ENCODE measurements around the gene ACOT8.
"Not testable (repeated sequence)": the region's sequence is repeated elsewhere in the genome, so short reads cannot be mapped to it uniquely, and the experiment has no call there.

ACOT8 gene

DNA sequence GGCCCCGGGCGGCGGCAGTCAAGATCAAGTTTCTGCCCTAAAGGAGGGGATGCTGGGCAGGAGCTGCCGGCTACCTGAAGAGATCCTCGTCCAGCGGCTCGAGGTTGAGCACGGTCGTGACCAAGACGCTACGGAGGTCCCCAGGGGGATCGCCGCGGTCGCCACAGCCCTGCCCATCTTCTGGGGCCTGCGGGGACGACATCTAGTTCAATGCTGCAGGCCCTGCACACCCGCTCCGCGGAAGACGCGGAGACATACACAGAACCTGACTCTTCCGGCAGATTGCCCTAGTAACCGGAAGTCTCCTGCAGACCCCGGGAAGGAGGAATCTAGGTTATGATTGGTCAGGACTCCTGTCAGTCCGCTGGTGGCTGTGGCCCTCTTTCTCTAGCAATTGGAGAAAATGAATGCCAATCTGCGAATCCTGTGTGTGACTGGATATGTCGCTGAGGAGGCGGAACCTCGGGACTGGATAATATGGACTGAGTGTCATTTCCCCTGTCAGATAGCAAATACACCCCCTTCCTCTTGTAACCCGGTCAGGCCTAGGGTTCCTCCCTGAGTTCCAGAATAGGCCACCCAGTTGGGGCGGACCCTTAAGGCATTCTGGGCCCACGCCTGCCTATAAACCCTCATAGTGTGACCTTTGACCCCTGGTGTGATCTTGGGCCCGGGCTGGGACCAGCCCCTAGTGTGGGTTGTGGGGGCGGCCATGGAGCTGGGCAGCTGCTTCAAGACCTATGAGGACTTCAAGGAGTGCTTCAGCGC is at the start of gene ACOT8, which contains the start of gene ZSWIM3:
TSS of gene ACOT8 (minus strand) at position 279 of the 768 bp plus-strand sequence. CDS start at position 202, 77 bp downstream.
TSS of gene ZSWIM3 (plus strand) at position 501 of the 768 bp plus-strand sequence. CDS start at position 713, 212 bp downstream.
- DNase-seq = peak; percentile 17 to 99 (median 91)

- no peak for DNase-seq
Measured at GRCh38 chr20:45905505-45906079, 48.4 kb upstream of the ACOT8 start.

DNA sequence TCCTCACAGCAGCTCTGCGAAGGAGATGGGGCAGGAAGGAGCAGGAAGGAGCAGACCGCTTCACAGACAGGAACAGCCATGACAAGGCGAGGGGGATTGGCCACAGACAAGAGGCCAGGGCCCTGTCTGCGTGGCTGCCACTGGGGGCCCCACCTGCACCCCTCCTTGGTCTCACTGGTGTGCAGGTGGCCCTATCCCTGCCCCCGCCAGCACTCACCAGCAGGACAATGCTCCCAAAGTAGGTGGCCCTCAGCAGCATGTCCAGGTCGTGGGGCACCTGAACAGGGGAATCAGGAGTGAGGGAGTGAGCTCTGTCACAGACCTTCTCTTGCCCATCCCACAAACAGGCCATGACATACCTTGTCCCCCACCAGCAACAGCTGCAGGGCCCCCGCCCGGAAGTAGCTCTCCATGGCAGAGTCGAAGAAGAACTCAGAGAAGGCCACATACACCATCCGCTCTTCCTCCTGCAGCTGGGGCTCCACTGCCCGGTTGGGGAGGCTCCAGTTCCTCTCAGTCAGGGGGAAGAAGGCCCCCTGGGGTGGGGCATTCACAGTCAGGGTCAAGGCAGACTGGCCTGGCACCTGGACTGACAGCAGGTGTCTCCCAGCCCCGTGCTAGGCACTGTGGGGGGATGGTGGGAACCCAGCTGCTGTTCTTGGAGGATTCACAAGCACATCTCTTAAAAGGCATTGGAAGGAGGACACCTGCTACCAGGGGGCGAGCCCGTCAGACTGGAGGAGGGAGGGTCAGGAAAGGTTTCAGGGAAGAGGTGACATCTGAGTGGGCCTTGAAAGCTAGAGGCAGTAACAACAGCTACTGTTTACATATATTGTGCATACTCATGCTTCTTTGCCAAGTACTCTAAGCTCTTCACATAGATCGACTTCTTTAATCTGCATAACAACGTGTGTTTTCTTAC is 47.7 kb upstream of the ACOT8 start:
- DNase-seq = no peak

DNA sequence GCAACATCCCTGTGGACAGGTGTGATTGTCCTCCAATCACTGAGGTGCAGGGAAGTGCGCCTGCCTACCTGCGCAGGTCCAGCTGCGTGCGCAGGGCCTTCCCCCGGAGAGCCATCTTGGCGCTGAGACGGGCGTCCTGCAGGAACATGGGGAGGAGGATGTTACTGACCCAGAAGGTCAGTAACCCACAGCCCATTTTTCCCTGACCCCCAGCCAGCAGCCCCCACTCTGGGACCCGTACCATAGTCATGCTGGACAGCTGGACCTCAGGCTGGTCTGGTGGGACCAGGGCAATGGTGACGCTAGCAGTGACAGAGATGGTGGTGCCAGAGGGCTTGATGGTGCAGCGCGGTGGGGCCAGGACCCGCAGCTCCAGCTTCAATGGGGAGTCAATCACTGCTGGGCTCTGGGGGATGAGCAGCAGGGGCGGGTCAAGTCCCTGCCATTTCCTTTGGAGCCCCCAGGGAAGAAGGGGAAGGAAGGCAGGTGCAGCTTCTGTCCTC is 45.1 kb upstream of the ACOT8 start:
- no peak for DNase-seq

- not testable (repeated sequence) for DNase-seq
Measured at GRCh38 chr20:45901332-45901731, 44.1 kb upstream of the ACOT8 start.

DNA sequence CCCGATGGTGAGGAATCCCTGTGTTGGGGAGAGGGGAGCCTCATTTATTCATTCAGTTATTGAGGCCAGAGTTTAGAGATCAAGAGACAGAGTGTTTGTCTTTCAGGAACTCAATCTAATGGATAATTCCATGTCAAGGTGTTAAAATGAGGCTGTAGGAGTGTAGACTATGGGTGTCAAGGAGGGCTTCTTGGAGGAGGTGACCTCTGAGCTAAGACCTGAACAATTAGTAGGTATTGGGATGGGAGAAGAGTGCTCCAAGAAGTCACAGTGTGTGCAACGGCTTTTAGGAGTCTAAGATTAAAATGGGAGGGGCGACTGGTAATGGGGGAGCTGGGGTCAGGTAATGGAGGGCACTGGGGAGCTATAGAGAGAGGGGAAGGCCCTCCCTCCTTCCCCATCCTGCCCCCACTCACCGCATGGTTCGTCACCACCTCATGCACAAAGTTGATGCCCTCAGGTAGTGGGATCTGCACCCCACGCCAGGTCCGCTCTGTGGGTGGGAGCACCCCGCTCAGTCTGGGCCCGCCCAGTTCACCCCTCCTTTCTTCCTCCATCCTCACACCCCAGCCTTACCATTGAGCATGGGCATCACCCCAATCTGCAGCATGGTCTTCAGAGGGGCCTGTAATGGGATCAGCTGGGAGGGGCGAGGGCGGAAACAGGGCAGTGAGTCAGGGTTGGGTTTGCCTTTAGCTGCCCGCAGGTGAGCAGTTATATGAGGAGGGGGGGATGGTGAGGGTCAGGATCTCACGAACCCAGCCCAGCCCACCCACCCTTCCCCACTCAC is 42.0 kb upstream of the ACOT8 start:
- no peak for DNase-seq

- DNase-seq = no peak
Measured at GRCh38 chr20:45898285-45898684, 41.1 kb upstream of the ACOT8 start.

- no peak for DNase-seq
Measured at GRCh38 chr20:45897692-45898091, 40.5 kb upstream of the ACOT8 start.

GRCh38 chr20:45897289-45897688 is 40.1 kb upstream of the ACOT8 start:
- DNase-seq = no peak

DNA sequence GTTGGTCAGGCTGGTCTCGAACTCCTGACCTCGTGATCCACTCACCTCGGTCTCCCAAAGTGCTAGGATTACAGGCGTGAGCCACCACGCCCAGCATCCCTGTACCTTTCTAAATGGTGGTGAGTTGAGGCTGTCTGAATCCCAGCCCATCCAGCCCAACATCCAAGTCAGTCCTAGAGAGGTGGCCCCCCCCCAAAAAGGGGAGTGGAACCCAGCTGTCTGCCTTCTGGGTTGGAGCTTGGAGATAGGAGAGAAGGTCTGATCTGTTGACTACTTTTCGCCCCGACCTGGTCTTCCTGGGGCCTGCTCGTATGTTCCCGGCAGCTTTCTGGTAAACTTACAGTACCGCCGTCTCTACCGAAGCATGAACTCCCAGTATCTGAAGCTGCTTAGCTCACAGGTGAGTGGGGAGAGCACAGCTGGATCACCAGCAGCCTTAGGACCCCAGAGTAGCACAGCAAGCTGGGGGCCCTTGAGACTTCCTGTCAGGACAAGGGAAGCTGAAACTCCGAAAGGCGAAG is 39.5 kb upstream of the ACOT8 start:
- no peak for DNase-seq

DNA sequence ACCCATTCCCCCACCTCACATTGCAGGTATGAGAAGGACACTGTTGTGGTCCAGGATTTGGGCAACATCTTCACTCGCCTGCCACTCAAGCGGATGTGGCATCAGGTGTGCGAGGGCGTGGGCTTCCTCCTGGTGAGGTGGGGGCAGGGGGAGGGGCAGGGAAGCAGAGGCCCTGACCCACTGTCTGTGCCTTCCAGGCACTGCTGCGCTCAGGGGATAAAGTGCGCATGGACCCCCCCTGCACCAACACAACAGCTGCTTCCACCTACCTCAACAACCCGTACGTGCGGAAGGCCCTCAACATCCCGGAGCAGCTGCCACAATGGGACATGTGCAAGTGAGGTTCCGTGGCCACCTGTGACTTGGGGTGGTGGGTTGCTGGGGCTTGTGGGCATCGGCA is 37.6 kb upstream of the ACOT8 start:
- DNase-seq = no peak

GRCh38 chr20:45893831-45894230 is 36.6 kb upstream of the ACOT8 start:
- no peak for DNase-seq

GRCh38 chr20:45892828-45893500 is 35.8 kb upstream of the ACOT8 start:
- no peak for DNase-seq

GRCh38 chr20:45892049-45892825 is 35.0 kb upstream of the ACOT8 start:
- DNase-seq = peak in 1 of 14 donors; percentile 3

GRCh38 chr20:45890985-45891983 is 34.1 kb upstream of the ACOT8 start, which contains the start of the genes CTSA and NEURL2:
Gene CTSA, plus strand, starts transcription at chr20:45891335. Its CDS starts 234 bp downstream, at chr20:45891569.
Gene NEURL2, minus strand, starts transcription at chr20:45891208. Its CDS starts 217 bp downstream, at chr20:45890991.
- DNase-seq = peak; percentile 39 to 90 (median 82)

- DNase-seq = peak in 12 of 14 donors; percentile 9 to 71 (median 51)
Measured at GRCh38 chr20:45890077-45890984, 33.1 kb upstream of the ACOT8 start.

- DNase-seq = no peak
Measured at GRCh38 chr20:45888681-45889080, 31.5 kb upstream of the ACOT8 start.

- DNase-seq = no peak
Measured at GRCh38 chr20:45887346-45887715, 30.1 kb upstream of the ACOT8 start, which contains the start of gene SPATA25. Gene SPATA25, minus strand, starts transcription at chr20:45887622. Its CDS starts 32 bp downstream, at chr20:45887590.

All from C1 segment of cervical spinal cord (tissue), 14 donors.